ENCODE measurements around the gene RNASEL. TPM values are rescaled to one million over a fixed set of nuclear protein-coding genes. Genes with fewer than 3 reads are reported as not detected.

Gene RNASEL
- total and polyA plus RNA-seq, 2 donors (not counting 3 experiments of a cell fraction or from before 2014, with no cell fraction given), result 0.59 to 1.9 TPM

GRCh38 chr1:182574156-182574555, 14.9 kb downstream of the RNASEL start:
- TF ChIP-seq MYC (IDR thresholded peaks at IDR 0.05; ENCODE audit: low read depth, low read length) (no peak), EZH2 (IDR thresholded peaks at IDR 0.05; ENCODE audit: borderline replicate concordance, low read depth, low read length, severe bottlenecking) (no peak), FOS (IDR thresholded peaks at IDR 0.05; ENCODE audit: borderline replicate concordance, insufficient read depth, low read length) (no peak), POLR2A (IDR thresholded peaks at IDR 0.05; ENCODE audit: low read depth, low read length) (no peak)
- Histone ChIP-seq H3K4me2 (ENCODE audit: insufficient read depth, low read length) (no peak overlapping the region), H3K9me3 (replicated peaks; ENCODE audit: control insufficient read depth, insufficient read depth, low read length) (no peaks in the 10 kb centered on the region), H3K79me2 (ENCODE audit: control insufficient read depth, insufficient read depth, low read length) (no peaks in the 10 kb centered on the region), H3K27me3 (ENCODE audit: control insufficient read depth in 2 of 2, insufficient read depth in 2 of 2, low read length in 2 of 2) (no peaks in the 10 kb centered on the region), H3K36me3 (ENCODE audit: control insufficient read depth in 2 of 2, extremely low read depth in 1 of 2, insufficient read depth in 2 of 2, low read length in 2 of 2) (no peaks in the 10 kb centered on the region), H3K9me1 (replicated peaks; ENCODE audit: control insufficient read depth, extremely low read depth, insufficient read depth, low read length) (no peaks in the 10 kb centered on the region), H3K27ac (ENCODE audit: insufficient read depth, low read depth, low read length) (no peak overlapping the region), H3K4me3 (replicated peaks in 1 of 3; ENCODE audit: insufficient read depth in 1 of 3, low read depth in 1 of 3, low read length in 3 of 3) (no peak overlapping the region), H3K4me1 (ENCODE audit: control insufficient read depth, extremely low read depth, insufficient read depth, low read length) (no peaks in the 10 kb centered on the region), H3K9ac (replicated peaks; ENCODE audit: extremely low read depth, insufficient read depth, low read length) (no peak overlapping the region), H4K20me1 (replicated peaks; ENCODE audit: control insufficient read depth, extremely low read depth, insufficient read depth, low read length) (no peaks in the 10 kb centered on the region), H2AFZ (ENCODE audit: low read depth, low read length) (no peak overlapping the region)
- no TSS peak for BruUV-seq (replicated peaks)
- POLR2A ChIA-PET, result no interaction called here
- no peak for DNase-seq (ENCODE audit: low read depth, low spot score)
- FAIRE-seq, result no peak
- intact Hi-C loops (cut with micrococcal nuclease) (no loop called here), dilution Hi-C loops (cut with MboI; ENCODE audit: extremely low pct_ligation_motif_present, low sequenced_read_pairs) (no loop called here)
- CTCF ChIA-PET, result interaction anchor here (1.6 to 1.7 kb wide), 2 partner anchors 21 to 22 kb away, joined by 8 read pairs; no protein-coding TSS in a partner anchor

- H3K27me3 ChIP-seq (ENCODE audit: control insufficient read depth in 2 of 2, insufficient read depth in 2 of 2, low read length in 2 of 2), result no peaks in the 10 kb centered on the region
- intact Hi-C loops (cut with micrococcal nuclease) (no loop called here), dilution Hi-C loops (cut with MboI; ENCODE audit: extremely low pct_ligation_motif_present, low sequenced_read_pairs) (no loop called here)
- no peak overlapping the region for H3K27ac ChIP-seq (ENCODE audit: insufficient read depth, low read depth, low read length)
- no peaks in the 10 kb centered on the region for H3K36me3 ChIP-seq (ENCODE audit: control insufficient read depth in 2 of 2, extremely low read depth in 1 of 2, insufficient read depth in 2 of 2, low read length in 2 of 2)
- DNase-seq (ENCODE audit: low read depth, low spot score) (no peak), FAIRE-seq (no peak)
- H3K9ac ChIP-seq (replicated peaks; ENCODE audit: extremely low read depth, insufficient read depth, low read length), result no peak overlapping the region
- ChIA-PET CTCF (no interaction called here), POLR2A (no interaction called here)
- TF ChIP-seq MYC (IDR thresholded peaks at IDR 0.05; ENCODE audit: low read depth, low read length) (no peak), CTCF (IDR thresholded peaks at IDR 0.05; ENCODE audit: extremely low read depth in 1 of 2, insufficient read depth in 1 of 2, low read depth in 1 of 2, low read length in 2 of 2) (no peak), GATA2 (IDR thresholded peaks at IDR 0.05; ENCODE audit: insufficient read depth, insufficient read length, low read depth, low read length) (no peak), FOS (IDR thresholded peaks at IDR 0.05; ENCODE audit: borderline replicate concordance, insufficient read depth, low read length) (no peak), EZH2 (IDR thresholded peaks at IDR 0.05; ENCODE audit: borderline replicate concordance, low read depth, low read length, severe bottlenecking) (no peak), JUN (IDR thresholded peaks at IDR 0.05; ENCODE audit: borderline replicate concordance, insufficient read depth, insufficient read length, low read depth) (no peak)
- no peak overlapping the region for H2AFZ ChIP-seq (ENCODE audit: low read depth, low read length)
- no peak overlapping the region for H3K4me2 ChIP-seq (ENCODE audit: insufficient read depth, low read length)
- H3K79me2 ChIP-seq (ENCODE audit: control insufficient read depth, insufficient read depth, low read length), result no peaks in the 10 kb centered on the region
- no peaks in the 10 kb centered on the region for H4K20me1 ChIP-seq (replicated peaks; ENCODE audit: control insufficient read depth, extremely low read depth, insufficient read depth, low read length)
- no peaks in the 10 kb centered on the region for H3K4me1 ChIP-seq (ENCODE audit: control insufficient read depth, extremely low read depth, insufficient read depth, low read length)
- H3K9me3 ChIP-seq (replicated peaks; ENCODE audit: control insufficient read depth, insufficient read depth, low read length), result no peaks in the 10 kb centered on the region
- no peaks in the 10 kb centered on the region for H3K9me1 ChIP-seq (replicated peaks; ENCODE audit: control insufficient read depth, extremely low read depth, insufficient read depth, low read length)
- no peak overlapping the region for H3K4me3 ChIP-seq (replicated peaks in 1 of 3; ENCODE audit: insufficient read depth in 1 of 3, low read depth in 1 of 3, low read length in 3 of 3)
- no TSS peak for BruUV-seq (replicated peaks)
Measured at GRCh38 chr1:182570611-182570970, 18.5 kb downstream of the RNASEL start.
